Measurements from ENCODE around the gene MYO1G.

- no peak for TF ChIP-seq EZH2 (IDR thresholded peaks at IDR 0.05; ENCODE audit: borderline replicate concordance, low read depth, low read length, severe bottlenecking)
- TF ChIP-seq CTCF (IDR thresholded peaks at IDR 0.05; ENCODE audit: borderline replicate concordance, extremely low read depth, low read length, poor library complexity, severe bottlenecking) = no peak
Observed at GRCh38 chr7:44922351-44922694, 56.5 kb downstream of the MYO1G start.

Data from DND-41 (cell line).